ENCODE data around the gene UTP3. TPM values are rescaled to one million over a fixed set of nuclear protein-coding genes. Genes with fewer than 3 reads are reported as not detected.
"Not testable (repeated sequence)": the region's sequence is repeated elsewhere in the genome, so short reads cannot be mapped to it uniquely, and the experiment has no call there.

Gene UTP3
- total RNA-seq = 10 to 100 TPM; 33.6 to 35.5 TPM

- POLR2A ChIA-PET = interaction anchor here (0.6 to 2.2 kb wide), 7 partner anchors 16 to 305 kb away, joined by 3 to 14 read pairs (median 5); partner anchors contain the start of genes DCK and GRSF1
- H3K36me3 Mint-ChIP-seq = peaks cover 29% of the 10 kb centered on the region
- no peaks in the 10 kb centered on the region for H3K27me3 Mint-ChIP-seq
- intact Hi-C loops (cut with micrococcal nuclease) = loop anchor here (1.0 to 2.0 kb wide), 11 partner anchors 16 to 317 kb away; partner anchors contain the start of genes DCK, GRSF1 and MOB1B
- H3K4me1 Mint-ChIP-seq (ENCODE audit: low read depth) = peaks cover 33% of the 10 kb centered on the region
- CTCF ChIA-PET = interaction anchor here (0.6 to 2.3 kb wide), 14 partner anchors 9 to 214 kb away, joined by 3 to 23 read pairs (median 4); partner anchors contain the start of gene MOB1B
- peak within 1 kb of the TSS; percentile 97 for H3K27ac Mint-ChIP-seq
- peak; percentile 96 for DNase-seq
- peak within 1 kb of the TSS; percentile 99 for H3K4me3 Mint-ChIP-seq
- no peaks in the 10 kb centered on the region for H3K9me3 Mint-ChIP-seq
Observed at GRCh38 chr4:70687821-70688794, at the start of gene UTP3. UTP3 (plus strand) TSS chr4:70688532; CDS start chr4:70688678, 146 bp downstream.

- POLR2A ChIA-PET = no interaction called here
- CTCF ChIA-PET = interaction anchor here (1.0 kb wide), 1 partner anchor 12 kb away, joined by 4 read pairs; no protein-coding TSS in a partner anchor
- intact Hi-C loops (cut with micrococcal nuclease) = no loop called here
- DNase-seq = no peak
- peak overlapping the region; percentile 47 for H3K27ac Mint-ChIP-seq
- peak overlapping the region; percentile 10 for H3K4me3 Mint-ChIP-seq
- no peaks in the 10 kb centered on the region for H3K9me3 Mint-ChIP-seq
- peaks cover 6% of the 10 kb centered on the region for H3K4me1 Mint-ChIP-seq (ENCODE audit: low read depth)
- H3K36me3 Mint-ChIP-seq = no peaks in the 10 kb centered on the region
- H3K27me3 Mint-ChIP-seq = peaks cover 2% of the 10 kb centered on the region
Observed at GRCh38 chr4:70640192-70640591, 48.1 kb upstream of the UTP3 start.

- H3K4me1 Mint-ChIP-seq (ENCODE audit: low read depth); CTCF ChIA-PET; intact Hi-C loops (cut with micrococcal nuclease); H3K9me3 Mint-ChIP-seq; H3K27ac Mint-ChIP-seq; H3K27me3 Mint-ChIP-seq; H3K36me3 Mint-ChIP-seq; DNase-seq; POLR2A ChIA-PET; H3K4me3 Mint-ChIP-seq: not testable (repeated sequence)
Observed at GRCh38 chr4:70650741-70651140, 37.6 kb upstream of the UTP3 start.

GRCh38 chr4:70651864-70652506, 36.3 kb upstream of the UTP3 start:
- Mint-ChIP-seq H3K9me3 (no peaks in the 10 kb centered on the region), H3K27ac (no peak overlapping the region), H3K4me1 (ENCODE audit: low read depth) (no peaks in the 10 kb centered on the region), H3K4me3 (no peak overlapping the region), H3K27me3 (peaks cover 3% of the 10 kb centered on the region), H3K36me3 (no peaks in the 10 kb centered on the region)
- CTCF ChIA-PET = interaction anchor here (0.7 to 1.5 kb wide), 18 partner anchors 9 to 536 kb away, joined by 3 to 7 read pairs (median 3); no protein-coding TSS in a partner anchor
- intact Hi-C loops (cut with micrococcal nuclease) = loop anchor here (1.0 kb wide), 1 partner anchor 36 kb away; the partner anchor contains the start of gene UTP3
- no peak for DNase-seq
- POLR2A ChIA-PET = no interaction called here

- no peak for DNase-seq
- Mint-ChIP-seq H3K27me3 (peaks cover 3% of the 10 kb centered on the region), H3K4me1 (ENCODE audit: low read depth) (no peaks in the 10 kb centered on the region), H3K4me3 (no peak overlapping the region), H3K27ac (no peak overlapping the region), H3K9me3 (no peaks in the 10 kb centered on the region), H3K36me3 (no peaks in the 10 kb centered on the region)
- intact Hi-C loops (cut with micrococcal nuclease) = no loop called here
- CTCF ChIA-PET = no interaction called here
- POLR2A ChIA-PET = no interaction called here
Observed at GRCh38 chr4:70654605-70655011, 33.7 kb upstream of the UTP3 start.

- POLR2A ChIA-PET = no interaction called here
- peaks cover 3% of the 10 kb centered on the region for H3K27me3 Mint-ChIP-seq
- H3K36me3 Mint-ChIP-seq = no peaks in the 10 kb centered on the region
- CTCF ChIA-PET = no interaction called here
- DNase-seq = no peak
- H3K4me3 Mint-ChIP-seq = no peak overlapping the region
- intact Hi-C loops (cut with micrococcal nuclease) = no loop called here
- H3K27ac Mint-ChIP-seq = no peak overlapping the region
- H3K4me1 Mint-ChIP-seq (ENCODE audit: low read depth) = peaks cover 10% of the 10 kb centered on the region
- no peaks in the 10 kb centered on the region for H3K9me3 Mint-ChIP-seq
Observed at GRCh38 chr4:70657326-70657725, 31.0 kb upstream of the UTP3 start.

GRCh38 chr4:70658418-70658817, 29.9 kb upstream of the UTP3 start:
- no peaks in the 10 kb centered on the region for H3K36me3 Mint-ChIP-seq
- peaks cover 10% of the 10 kb centered on the region for H3K4me1 Mint-ChIP-seq (ENCODE audit: low read depth)
- intact Hi-C loops (cut with micrococcal nuclease) = no loop called here
- DNase-seq = no peak
- POLR2A ChIA-PET = no interaction called here
- H3K4me3 Mint-ChIP-seq = no peak overlapping the region
- CTCF ChIA-PET = no interaction called here
- peaks cover 3% of the 10 kb centered on the region for H3K27me3 Mint-ChIP-seq
- H3K27ac Mint-ChIP-seq = no peak overlapping the region
- H3K9me3 Mint-ChIP-seq = no peaks in the 10 kb centered on the region

- DNase-seq = no peak
- intact Hi-C loops (cut with micrococcal nuclease) = no loop called here
- Mint-ChIP-seq H3K4me3 (no peak overlapping the region), H3K36me3 (no peaks in the 10 kb centered on the region), H3K27me3 (no peaks in the 10 kb centered on the region), H3K4me1 (ENCODE audit: low read depth) (peaks cover 10% of the 10 kb centered on the region), H3K9me3 (no peaks in the 10 kb centered on the region), H3K27ac (no peak overlapping the region)
- ChIA-PET POLR2A (no interaction called here), CTCF (no interaction called here)
Observed at GRCh38 chr4:70660106-70660505, 28.2 kb upstream of the UTP3 start.

- H3K9me3 Mint-ChIP-seq; H3K27ac Mint-ChIP-seq; H3K27me3 Mint-ChIP-seq; H3K36me3 Mint-ChIP-seq; intact Hi-C loops (cut with micrococcal nuclease); H3K4me3 Mint-ChIP-seq: not testable (repeated sequence)
- H3K4me1 Mint-ChIP-seq (ENCODE audit: low read depth) = peaks cover 10% of the 10 kb centered on the region
- POLR2A ChIA-PET = interaction anchor here (0.6 kb wide), 1 partner anchor 45 kb away, joined by 4 read pairs; no protein-coding TSS in a partner anchor
- peak; percentile 37 for DNase-seq
- CTCF ChIA-PET = interaction anchor here (1.0 kb wide), 2 partner anchors 8 to 26 kb away, joined by 3 read pairs; no protein-coding TSS in a partner anchor
Observed at GRCh38 chr4:70661309-70661922, 26.9 kb upstream of the UTP3 start.

GRCh38 chr4:70666369-70666768, 22.0 kb upstream of the UTP3 start, which contains the start of gene JCHAIN:
JCHAIN (minus strand) TSS chr4:70666508; CDS start chr4:70666490, 18 bp downstream.
- Mint-ChIP-seq H3K27ac (no peak within 1 kb of the TSS), H3K27me3 (peaks cover 2% of the 10 kb centered on the region), H3K36me3 (no peaks in the 10 kb centered on the region), H3K9me3 (no peaks in the 10 kb centered on the region), H3K4me1 (ENCODE audit: low read depth) (peaks cover 5% of the 10 kb centered on the region), H3K4me3 (no peak within 1 kb of the TSS)
- no peak for DNase-seq
- intact Hi-C loops (cut with micrococcal nuclease) = no loop called here
- ChIA-PET POLR2A (no interaction called here), CTCF (interaction anchor here (1.0 to 1.3 kb wide), 2 partner anchors 12 to 22 kb away, joined by 3 read pairs; partner anchors contain the start of gene UTP3)

- Mint-ChIP-seq H3K4me3 (no peak overlapping the region), H3K4me1 (ENCODE audit: low read depth) (no peaks in the 10 kb centered on the region), H3K9me3 (no peaks in the 10 kb centered on the region), H3K27ac (no peak overlapping the region), H3K36me3 (no peaks in the 10 kb centered on the region), H3K27me3 (peaks cover 2% of the 10 kb centered on the region)
- intact Hi-C loops (cut with micrococcal nuclease) = no loop called here
- DNase-seq = no peak
- ChIA-PET POLR2A (no interaction called here), CTCF (interaction anchor here (0.6 to 1.9 kb wide), 3 partner anchors 16 to 134 kb away, joined by 3 to 4 read pairs (median 3); partner anchors contain the start of gene UTP3)
Observed at GRCh38 chr4:70667740-70668535, 20.4 kb upstream of the UTP3 start.
